AG04449 (cell line): ENCODE measurements around the gene DESI1.

Experiments used
- CTCF ChIA-PET: fragments of 350-600 bp; formaldehyde crosslinking; extraction: SDS; loops from one replicate; lab custom pipeline; 2021; ENCODE audit warnings: antibody characterized with exemption; lab: Yijun Ruan, JAX
- POLR2A ChIA-PET: fragments of 400-600, 350-600 bp; formaldehyde crosslinking; extraction: SDS; loops from one replicate; lab custom pipeline; 2020; ENCODE audit warnings: antibody characterized with exemption, inconsistent platforms; lab: Yijun Ruan, JAX
- DNase-seq: peaks from one replicate; pipeline ENCODE4 v3.0.0-alpha.2; 2010; ENCODE audit warnings: low read depth, low spot score
- H3K4me3 ChIP-seq: 2 replicates; pipeline ENCODE4 v1.5.1; 2011; ENCODE audit warnings: low read depth, mild to moderate bottlenecking, control low read depth, low read length
- CTCF ChIP-seq: IDR thresholded peaks from one replicate; pipeline ENCODE4 v1.5.1; 2011; ENCODE audit warnings: mild to moderate bottlenecking, moderate library complexity, low read length, control low read depth, inconsistent platforms; ENCODE audit not compliant: insufficient read depth; ENCODE audit errors: missing control alignments

DESI1 gene

GRCh38 chr22:41564563-41564962 is 56.3 kb downstream of the DESI1 start:
- no peak overlapping the region for H3K4me3 ChIP-seq
- no peak for DNase-seq
- TF ChIP-seq CTCF = no peak
- CTCF ChIA-PET = interaction anchor here (0.9 to 2.4 kb wide), 3 partner anchors 12 to 47 kb away, joined by 3 to 6 read pairs (median 5); no protein-coding TSS in a partner anchor
- POLR2A ChIA-PET = interaction anchor here (2.2 kb wide), 1 partner anchor 25 kb away, joined by 17 read pairs; the partner anchor contains the start of gene PMM1

- H3K4me3 ChIP-seq = peak overlapping the region; percentile 30
- DNase-seq = no peak
- ChIA-PET CTCF (interaction anchor here (0.9 to 2.4 kb wide), 8 partner anchors 9 to 46 kb away, joined by 3 to 8 read pairs (median 6); partner anchors contain the start of gene POLR3H), POLR2A (interaction anchor here (2.2 kb wide), 1 partner anchor 26 kb away, joined by 17 read pairs; the partner anchor contains the start of gene PMM1)
- no peak for TF ChIP-seq CTCF
Measured at GRCh38 chr22:41563051-41563711, 57.7 kb downstream of the DESI1 start.

- ChIA-PET POLR2A (interaction anchor here (2.2 kb wide), 1 partner anchor 27 kb away, joined by 17 read pairs; the partner anchor contains the start of gene PMM1), CTCF (interaction anchor here (0.9 to 1.7 kb wide), 7 partner anchors 8 to 34 kb away, joined by 3 to 8 read pairs (median 6); partner anchors contain the start of gene POLR3H)
- no peak for TF ChIP-seq CTCF
- DNase-seq = no peak
- H3K4me3 ChIP-seq = peak overlapping the region; percentile 24
Measured at GRCh38 chr22:41562461-41562860, 58.4 kb downstream of the DESI1 start.

GRCh38 chr22:41561788-41562187 is 59.1 kb downstream of the DESI1 start:
- peak overlapping the region; percentile 61 for H3K4me3 ChIP-seq
- no peak for DNase-seq
- ChIA-PET POLR2A (no interaction called here), CTCF (interaction anchor here (0.6 kb wide), 1 partner anchor 35 kb away, joined by 3 read pairs; no protein-coding TSS in a partner anchor)
- no peak for TF ChIP-seq CTCF

GRCh38 chr22:41561335-41561734 is 59.5 kb downstream of the DESI1 start:
- no peak for DNase-seq
- POLR2A ChIA-PET = interaction anchor here (1.4 kb wide), 1 partner anchor 28 kb away, joined by 5 read pairs; the partner anchor contains the start of gene PMM1

More at GRCh38 chr22:41561335-41561734, 59.5 kb downstream of the DESI1 start:
- CTCF ChIA-PET = interaction anchor here (0.6 to 2.3 kb wide), 3 partner anchors 12 to 36 kb away, joined by 3 to 5 read pairs (median 3); no protein-coding TSS in a partner anchor
- peak overlapping the region; percentile 61 for H3K4me3 ChIP-seq
- no peak for TF ChIP-seq CTCF
